WTC11 (cell line): ENCODE results near the gene LIN9. TPM values are rescaled to one million over a fixed set of nuclear protein-coding genes. Genes with fewer than 3 reads are reported as not detected.

Experiments
- CBFB ChIP-seq: sonication (generic); formaldehyde crosslinking; IDR thresholded peaks from 2 replicates; pipeline ENCODE4 v1.8.1; 2022; ENCODE audit warnings: mild to moderate bottlenecking, low read depth, missing genetic modification reagents
- CREM ChIP-seq: sonication (generic); formaldehyde crosslinking; IDR thresholded peaks from 2 replicates; pipeline ENCODE4 v1.8.1; 2022; ENCODE audit warnings: mild to moderate bottlenecking, missing genetic modification reagents, moderate library complexity
- E2F5 ChIP-seq: sonication (generic); formaldehyde crosslinking; IDR thresholded peaks from 2 replicates; pipeline ENCODE4 v1.8.1; 2022; ENCODE audit warnings: mild to moderate bottlenecking, moderate library complexity, missing genetic modification reagents
- FOXP4 ChIP-seq: sonication (generic); formaldehyde crosslinking; IDR thresholded peaks from 2 replicates; pipeline ENCODE4 v1.8.0; 2022; ENCODE audit warnings: mild to moderate bottlenecking, missing genetic modification reagents
- GABPB1 ChIP-seq: sonication (generic); formaldehyde crosslinking; IDR thresholded peaks from 2 replicates; pipeline ENCODE4 v1.8.1; 2023; ENCODE audit warnings: mild to moderate bottlenecking, missing genetic modification reagents
- IRF1 ChIP-seq: sonication (generic); formaldehyde crosslinking; IDR thresholded peaks from 2 replicates; pipeline ENCODE4 v1.8.0; 2023; ENCODE audit warnings: missing genetic modification reagents
- JAZF1 ChIP-seq: fragments of 250-450 bp; sonication (Bioruptor Pico); IDR thresholded peaks from 2 replicates; pipeline ENCODE4 v1.9.0; 2021; ENCODE audit warnings: moderate library complexity, mild to moderate bottlenecking, inconsistent platforms
- JUN ChIP-seq: sonication (generic); formaldehyde crosslinking; IDR thresholded peaks from 2 replicates; pipeline ENCODE4 v1.8.0; 2023; ENCODE audit warnings: mild to moderate bottlenecking, missing genetic modification reagents
- KAT7 ChIP-seq: sonication (generic); formaldehyde crosslinking; IDR thresholded peaks from 2 replicates; pipeline ENCODE4 v1.8.1; 2023; ENCODE audit warnings: missing genetic modification reagents, mild to moderate bottlenecking, borderline replicate concordance
- MLX ChIP-seq: sonication (generic); formaldehyde crosslinking; IDR thresholded peaks from 2 replicates; pipeline ENCODE4 v1.8.1; 2023; ENCODE audit warnings: mild to moderate bottlenecking, missing genetic modification reagents, moderate library complexity
- MYBL2 ChIP-seq: sonication (generic); formaldehyde crosslinking; IDR thresholded peaks from 2 replicates; pipeline ENCODE4 v1.8.1; 2023; ENCODE audit warnings: mild to moderate bottlenecking, moderate library complexity, missing genetic modification reagents
- NFATC4 ChIP-seq: fragments of 250-450 bp; sonication (Bioruptor Pico); IDR thresholded peaks from 2 replicates; pipeline ENCODE4 v1.9.0; 2021; ENCODE audit warnings: mild to moderate bottlenecking
- PRRX2 ChIP-seq: fragments of 250-450 bp; sonication (Bioruptor Pico); IDR thresholded peaks from 2 replicates; pipeline ENCODE4 v1.8.0; 2021; ENCODE audit warnings: mild to moderate bottlenecking
- RELA ChIP-seq: sonication (generic); formaldehyde crosslinking; IDR thresholded peaks from 2 replicates; pipeline ENCODE4 v1.8.1; 2022; ENCODE audit warnings: missing genetic modification reagents, mild to moderate bottlenecking, borderline replicate concordance
- SMAD4 ChIP-seq: sonication (generic); formaldehyde crosslinking; IDR thresholded peaks from 2 replicates; pipeline ENCODE4 v1.8.0; 2022; ENCODE audit warnings: mild to moderate bottlenecking, missing genetic modification reagents
- TEAD1 ChIP-seq: sonication (generic); formaldehyde crosslinking; IDR thresholded peaks from 2 replicates; pipeline ENCODE4 v1.8.0; 2022; ENCODE audit warnings: mild to moderate bottlenecking, missing genetic modification reagents
- TEAD4 ChIP-seq: sonication (generic); formaldehyde crosslinking; IDR thresholded peaks from 2 replicates; pipeline ENCODE4 v1.8.0; 2022; ENCODE audit warnings: mild to moderate bottlenecking, missing genetic modification reagents
- TP53 ChIP-seq: sonication (generic); formaldehyde crosslinking; IDR thresholded peaks from 2 replicates; pipeline ENCODE4 v1.8.1; 2023; ENCODE audit warnings: mild to moderate bottlenecking, missing genetic modification reagents
- ZNF423 ChIP-seq: fragments of 250-450 bp; sonication (Bioruptor Pico); IDR thresholded peaks from 2 replicates; pipeline ENCODE4 v2.1.2; 2022; ENCODE audit warnings: mild to moderate bottlenecking, moderate library complexity
- ZNF425 ChIP-seq: fragments of 250-450 bp; sonication (Bioruptor Pico); conservative IDR thresholded peaks from 2 replicates; pipeline ENCODE4 v1.9.0; 2021; ENCODE audit warnings: mild to moderate bottlenecking
- ZNF671 ChIP-seq: fragments of 250-450 bp; sonication (Bioruptor Pico); IDR thresholded peaks from 2 replicates; pipeline ENCODE4 v1.8.0; 2021; ENCODE audit warnings: mild to moderate bottlenecking
- total RNA-seq: library from RNA; stranded (reverse); gene quantifications from 3 replicates; pipeline ENCODE4 v1.2.3, GENCODE V29; 2021
- TF ChIP-seq, protein P1 (sequence below): sonication (generic); formaldehyde crosslinking; IDR thresholded peaks from 2 replicates; pipeline ENCODE4 v1.8.1; 2022; ENCODE audit warnings: mild to moderate bottlenecking, missing genetic modification reagents, moderate library complexity, borderline replicate concordance
- TF ChIP-seq, protein P2 (sequence below): sonication (generic); formaldehyde crosslinking; IDR thresholded peaks from 2 replicates; pipeline ENCODE4 v1.8.1; 2023; ENCODE audit warnings: mild to moderate bottlenecking, missing genetic modification reagents, borderline replicate concordance
- TF ChIP-seq, protein P3 (sequence below): sonication (generic); formaldehyde crosslinking; IDR thresholded peaks from 2 replicates; pipeline ENCODE4 v1.8.1; 2022; ENCODE audit warnings: low read depth, mild to moderate bottlenecking, moderate library complexity, missing genetic modification reagents, borderline replicate concordance
- TF ChIP-seq, protein P4 (sequence below): sonication (generic); formaldehyde crosslinking; IDR thresholded peaks from 2 replicates; pipeline ENCODE4 v1.8.1; 2022; ENCODE audit warnings: low read depth, missing genetic modification reagents, borderline replicate concordance

Gene LIN9
- total RNA-seq, 1 experiment from 2014 or later = 15.7 TPM

- TF ChIP-seq TEAD1 (CRISPR knock-in tag) = no peak
- TF ChIP-seq CREM (CRISPR knock-in tag) = 0 out of 2 replicates have a peak, but pooled peaks have one; percentile 12
- TF ChIP-seq JAZF1 (CRISPR knock-in tag) = no peak
- no peak for TF ChIP-seq ZNF425
- TF ChIP-seq, protein P1, sequence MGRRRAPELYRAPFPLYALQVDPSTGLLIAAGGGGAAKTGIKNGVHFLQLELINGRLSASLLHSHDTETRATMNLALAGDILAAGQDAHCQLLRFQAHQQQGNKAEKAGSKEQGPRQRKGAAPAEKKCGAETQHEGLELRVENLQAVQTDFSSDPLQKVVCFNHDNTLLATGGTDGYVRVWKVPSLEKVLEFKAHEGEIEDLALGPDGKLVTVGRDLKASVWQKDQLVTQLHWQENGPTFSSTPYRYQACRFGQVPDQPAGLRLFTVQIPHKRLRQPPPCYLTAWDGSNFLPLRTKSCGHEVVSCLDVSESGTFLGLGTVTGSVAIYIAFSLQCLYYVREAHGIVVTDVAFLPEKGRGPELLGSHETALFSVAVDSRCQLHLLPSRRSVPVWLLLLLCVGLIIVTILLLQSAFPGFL (CRISPR knock-in tag) = no peak
- no peak for TF ChIP-seq IRF1
- TF ChIP-seq RELA = 0 out of 2 replicates have a peak, but pooled peaks have one; percentile 21
- TF ChIP-seq ZNF423 (CRISPR knock-in tag) = no peak
- TF ChIP-seq GABPB1 (CRISPR knock-in tag) = no peak
- no peak for TF ChIP-seq MLX (CRISPR knock-in tag)
- TF ChIP-seq KAT7 (CRISPR knock-in tag) = no peak
- TF ChIP-seq PRRX2 (CRISPR knock-in tag) = no peak
- no peak for TF ChIP-seq CBFB (CRISPR knock-in tag)
- no peak for TF ChIP-seq TP53
- TF ChIP-seq, protein P2, sequence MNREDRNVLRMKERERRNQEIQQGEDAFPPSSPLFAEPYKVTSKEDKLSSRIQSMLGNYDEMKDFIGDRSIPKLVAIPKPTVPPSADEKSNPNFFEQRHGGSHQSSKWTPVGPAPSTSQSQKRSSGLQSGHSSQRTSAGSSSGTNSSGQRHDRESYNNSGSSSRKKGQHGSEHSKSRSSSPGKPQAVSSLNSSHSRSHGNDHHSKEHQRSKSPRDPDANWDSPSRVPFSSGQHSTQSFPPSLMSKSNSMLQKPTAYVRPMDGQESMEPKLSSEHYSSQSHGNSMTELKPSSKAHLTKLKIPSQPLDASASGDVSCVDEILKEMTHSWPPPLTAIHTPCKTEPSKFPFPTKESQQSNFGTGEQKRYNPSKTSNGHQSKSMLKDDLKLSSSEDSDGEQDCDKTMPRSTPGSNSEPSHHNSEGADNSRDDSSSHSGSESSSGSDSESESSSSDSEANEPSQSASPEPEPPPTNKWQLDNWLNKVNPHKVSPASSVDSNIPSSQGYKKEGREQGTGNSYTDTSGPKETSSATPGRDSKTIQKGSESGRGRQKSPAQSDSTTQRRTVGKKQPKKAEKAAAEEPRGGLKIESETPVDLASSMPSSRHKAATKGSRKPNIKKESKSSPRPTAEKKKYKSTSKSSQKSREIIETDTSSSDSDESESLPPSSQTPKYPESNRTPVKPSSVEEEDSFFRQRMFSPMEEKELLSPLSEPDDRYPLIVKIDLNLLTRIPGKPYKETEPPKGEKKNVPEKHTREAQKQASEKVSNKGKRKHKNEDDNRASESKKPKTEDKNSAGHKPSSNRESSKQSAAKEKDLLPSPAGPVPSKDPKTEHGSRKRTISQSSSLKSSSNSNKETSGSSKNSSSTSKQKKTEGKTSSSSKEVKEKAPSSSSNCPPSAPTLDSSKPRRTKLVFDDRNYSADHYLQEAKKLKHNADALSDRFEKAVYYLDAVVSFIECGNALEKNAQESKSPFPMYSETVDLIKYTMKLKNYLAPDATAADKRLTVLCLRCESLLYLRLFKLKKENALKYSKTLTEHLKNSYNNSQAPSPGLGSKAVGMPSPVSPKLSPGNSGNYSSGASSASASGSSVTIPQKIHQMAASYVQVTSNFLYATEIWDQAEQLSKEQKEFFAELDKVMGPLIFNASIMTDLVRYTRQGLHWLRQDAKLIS = no peak
- no peak for TF ChIP-seq JUN (CRISPR knock-in tag)
- TF ChIP-seq ZNF671 (CRISPR knock-in tag) = no peak
- TF ChIP-seq, protein P3, sequence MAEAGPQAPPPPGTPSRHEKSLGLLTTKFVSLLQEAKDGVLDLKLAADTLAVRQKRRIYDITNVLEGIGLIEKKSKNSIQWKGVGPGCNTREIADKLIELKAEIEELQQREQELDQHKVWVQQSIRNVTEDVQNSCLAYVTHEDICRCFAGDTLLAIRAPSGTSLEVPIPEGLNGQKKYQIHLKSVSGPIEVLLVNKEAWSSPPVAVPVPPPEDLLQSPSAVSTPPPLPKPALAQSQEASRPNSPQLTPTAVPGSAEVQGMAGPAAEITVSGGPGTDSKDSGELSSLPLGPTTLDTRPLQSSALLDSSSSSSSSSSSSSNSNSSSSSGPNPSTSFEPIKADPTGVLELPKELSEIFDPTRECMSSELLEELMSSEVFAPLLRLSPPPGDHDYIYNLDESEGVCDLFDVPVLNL (CRISPR knock-in tag) = no peak
- no peak for TF ChIP-seq NFATC4 (CRISPR knock-in tag)
- 0 out of 2 replicates have a peak, but pooled peaks have one; percentile 17 for TF ChIP-seq E2F5 (CRISPR knock-in tag)
- no peak for TF ChIP-seq TEAD4 (CRISPR knock-in tag)
- no peak for TF ChIP-seq FOXP4 (CRISPR knock-in tag)
- TF ChIP-seq, protein P4, sequence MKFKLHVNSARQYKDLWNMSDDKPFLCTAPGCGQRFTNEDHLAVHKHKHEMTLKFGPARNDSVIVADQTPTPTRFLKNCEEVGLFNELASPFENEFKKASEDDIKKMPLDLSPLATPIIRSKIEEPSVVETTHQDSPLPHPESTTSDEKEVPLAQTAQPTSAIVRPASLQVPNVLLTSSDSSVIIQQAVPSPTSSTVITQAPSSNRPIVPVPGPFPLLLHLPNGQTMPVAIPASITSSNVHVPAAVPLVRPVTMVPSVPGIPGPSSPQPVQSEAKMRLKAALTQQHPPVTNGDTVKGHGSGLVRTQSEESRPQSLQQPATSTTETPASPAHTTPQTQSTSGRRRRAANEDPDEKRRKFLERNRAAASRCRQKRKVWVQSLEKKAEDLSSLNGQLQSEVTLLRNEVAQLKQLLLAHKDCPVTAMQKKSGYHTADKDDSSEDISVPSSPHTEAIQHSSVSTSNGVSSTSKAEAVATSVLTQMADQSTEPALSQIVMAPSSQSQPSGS = no peak
- TF ChIP-seq SMAD4 = no peak
- no peak for TF ChIP-seq MYBL2 (CRISPR knock-in tag)
Observed at GRCh38 chr1:226309398-226310244, 657 bp upstream of the LIN9 start (continued).
